Activated T-cell treated with anti-CD3 and anti-CD28 coated beads for 48 hours (primary cell): ENCODE measurements around the gene KCNMB3.
"Not testable (repeated sequence)": the region's sequence is repeated elsewhere in the genome, so short reads cannot be mapped to it uniquely, and the experiment has no call there.

Experiments used
- DNase-seq: peaks from one replicate; pipeline ENCODE4 v3.0.0-alpha.2; 2020; ENCODE audit warnings: low read depth

The KCNMB3 gene

DNA sequence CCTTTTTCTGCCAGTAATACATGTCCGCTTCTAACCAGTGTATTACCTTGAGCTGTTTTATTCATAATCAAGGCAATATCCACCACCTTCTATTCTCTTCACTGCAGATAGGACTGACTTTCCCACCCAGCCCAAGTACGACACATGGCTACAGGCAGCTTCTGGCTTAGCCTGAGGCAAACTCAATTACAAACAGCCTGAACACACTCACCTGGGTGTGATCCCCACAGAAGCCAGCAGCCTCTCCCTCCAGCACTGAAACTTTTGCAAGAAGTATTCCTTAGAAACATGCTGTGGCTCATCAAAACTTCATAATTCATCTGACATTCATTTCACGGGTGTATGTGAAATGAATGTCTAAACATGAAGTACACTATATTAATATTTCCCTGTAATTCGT, 13.5 kb upstream of the KCNMB3 start:
- DNase-seq, result no peak

DNA sequence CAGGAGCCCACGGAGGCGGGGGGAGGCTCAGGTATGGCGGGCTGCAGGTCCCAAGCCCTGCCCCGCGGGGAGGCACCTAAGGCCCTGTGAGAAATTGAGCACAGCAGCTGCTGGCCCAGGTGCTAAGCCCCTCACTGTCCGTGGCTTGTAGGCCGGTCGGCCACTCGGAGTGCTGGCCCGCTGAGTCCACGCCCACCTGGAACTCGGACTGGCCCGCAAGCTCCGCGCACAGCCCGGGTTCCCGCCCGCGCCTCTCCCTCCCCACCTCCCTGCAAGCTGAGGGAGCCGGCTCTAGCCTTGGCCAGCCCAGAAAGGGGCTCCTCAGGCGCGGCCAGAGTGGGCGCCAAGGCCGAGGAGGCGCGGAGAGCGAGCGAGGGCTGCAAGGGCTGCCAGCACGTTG, 12.2 kb upstream of the KCNMB3 start:
- DNase-seq, result no peak

GRCh38 chr3:179260949-179261765, 10.2 kb upstream of the KCNMB3 start:
- peak; percentile 65 for DNase-seq

GRCh38 chr3:179259959-179260756, 9.2 kb upstream of the KCNMB3 start:
- DNase-seq, result peak; percentile 4

DNA sequence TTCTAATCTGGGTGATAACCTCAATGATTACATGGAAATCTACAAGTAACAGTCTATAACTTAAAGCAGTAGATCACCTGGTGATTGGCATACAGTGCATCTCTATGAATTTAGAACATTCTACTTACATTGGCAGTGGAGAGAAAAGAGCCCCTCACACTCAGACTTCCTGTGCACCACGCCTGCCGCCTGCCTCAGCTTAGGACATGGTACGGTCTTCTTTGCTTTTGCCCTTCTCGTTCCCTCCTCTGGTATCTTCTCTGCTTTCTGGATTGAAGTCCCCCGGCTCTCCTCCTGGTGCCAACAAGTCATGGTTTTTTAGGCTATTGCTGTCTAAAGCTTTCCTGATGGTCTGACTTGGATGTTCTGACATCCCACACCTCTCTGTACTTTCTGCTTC, 7.9 kb upstream of the KCNMB3 start:
- DNase-seq, result no peak

GRCh38 chr3:179257742-179258141, 6.8 kb upstream of the KCNMB3 start:
- DNase-seq, result not testable (repeated sequence)

DNA sequence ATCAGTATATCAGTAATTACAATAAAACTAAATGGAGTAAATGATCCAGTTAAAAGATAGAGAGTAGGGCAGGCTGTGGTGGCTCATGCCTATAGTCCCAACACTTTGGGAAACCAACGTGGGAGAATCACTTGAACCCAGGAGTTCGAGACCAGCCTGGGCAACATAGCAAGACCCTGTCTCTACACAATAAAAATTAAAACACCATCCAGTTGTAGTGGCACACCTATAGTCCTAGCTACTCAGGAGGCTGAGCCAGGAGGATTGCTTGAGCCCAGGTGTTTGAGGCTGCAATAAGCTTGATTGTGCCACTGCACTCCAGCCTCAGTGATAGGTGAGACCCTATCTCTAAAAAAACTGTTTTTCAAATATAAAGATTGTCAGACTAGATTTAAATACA, 5.9 kb upstream of the KCNMB3 start:
- no peak for DNase-seq

- no peak for DNase-seq
Measured at GRCh38 chr3:179247289-179248015, 3.5 kb downstream of the KCNMB3 start.

DNA sequence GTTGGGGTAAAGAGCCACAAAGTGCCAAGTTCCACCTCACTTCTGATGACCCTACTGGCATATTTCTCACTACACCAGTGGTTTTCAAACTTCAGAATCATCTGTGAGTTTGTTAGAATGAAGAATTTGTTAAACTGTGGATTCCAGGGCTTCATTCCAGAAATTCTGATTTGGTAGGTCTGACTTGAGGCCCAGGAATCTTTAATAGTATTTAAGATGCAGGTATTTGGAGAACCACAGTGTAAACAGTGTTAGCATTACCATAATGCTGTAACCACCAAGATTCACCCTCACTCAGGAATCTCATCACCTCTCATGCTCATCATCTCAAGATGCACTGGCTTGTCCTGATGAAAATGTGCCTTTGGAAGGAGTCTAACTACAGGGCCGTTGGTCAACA, 6.0 kb downstream of the KCNMB3 start:
- DNase-seq, result no peak

GRCh38 chr3:179242859-179243258, 8.1 kb downstream of the KCNMB3 start:
- DNase-seq, result not testable (repeated sequence)

- DNase-seq, result not testable (repeated sequence)
Measured at GRCh38 chr3:179240299-179240698, 10.6 kb downstream of the KCNMB3 start.

- DNase-seq, result no peak
Measured at GRCh38 chr3:179236669-179237301, 14.1 kb downstream of the KCNMB3 start.

DNA sequence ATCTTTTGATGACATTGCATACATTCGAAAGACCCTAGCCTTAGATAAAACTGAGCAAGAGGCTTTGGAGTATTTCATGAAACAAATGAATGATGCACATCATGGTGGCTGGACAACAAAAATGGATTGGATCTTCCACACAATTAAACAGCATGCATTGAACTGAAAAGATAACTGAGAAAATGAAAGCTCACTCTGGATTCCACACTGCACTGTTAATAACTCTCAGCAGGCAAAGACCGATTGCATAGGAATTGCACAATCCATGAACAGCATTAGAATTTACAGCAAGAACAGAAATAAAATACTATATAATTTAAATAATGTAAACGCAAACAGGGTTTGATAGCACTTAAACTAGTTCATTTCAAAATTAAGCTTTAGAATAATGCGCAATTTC, 16.7 kb downstream of the KCNMB3 start:
- no peak for DNase-seq

GRCh38 chr3:179233043-179233442, 17.9 kb downstream of the KCNMB3 start:
- no peak for DNase-seq

- DNase-seq, result no peak
Measured at GRCh38 chr3:179229177-179229576, 21.7 kb downstream of the KCNMB3 start.

DNA sequence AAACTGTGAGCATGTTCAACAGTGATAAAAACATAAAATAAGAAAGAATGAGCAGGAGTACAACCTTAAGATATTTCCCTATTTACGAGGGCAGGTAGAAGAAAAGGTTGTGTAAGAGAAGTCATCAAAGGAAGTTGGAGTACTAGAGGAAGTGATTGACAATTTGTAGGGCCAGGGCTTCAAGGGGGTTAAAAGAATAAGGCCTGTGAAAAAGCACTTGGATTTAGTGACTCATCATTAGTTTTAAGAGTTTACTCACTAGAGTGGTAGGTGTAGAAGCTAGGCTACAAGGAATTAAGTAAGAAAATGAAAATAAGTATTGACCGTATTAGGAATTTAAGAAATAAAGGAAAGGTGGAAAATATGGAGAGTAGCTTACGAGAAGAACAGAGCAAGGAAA, 23.6 kb downstream of the KCNMB3 start:
- DNase-seq, result no peak

- DNase-seq, result no peak
Measured at GRCh38 chr3:179224584-179224983, 26.3 kb downstream of the KCNMB3 start.

DNA sequence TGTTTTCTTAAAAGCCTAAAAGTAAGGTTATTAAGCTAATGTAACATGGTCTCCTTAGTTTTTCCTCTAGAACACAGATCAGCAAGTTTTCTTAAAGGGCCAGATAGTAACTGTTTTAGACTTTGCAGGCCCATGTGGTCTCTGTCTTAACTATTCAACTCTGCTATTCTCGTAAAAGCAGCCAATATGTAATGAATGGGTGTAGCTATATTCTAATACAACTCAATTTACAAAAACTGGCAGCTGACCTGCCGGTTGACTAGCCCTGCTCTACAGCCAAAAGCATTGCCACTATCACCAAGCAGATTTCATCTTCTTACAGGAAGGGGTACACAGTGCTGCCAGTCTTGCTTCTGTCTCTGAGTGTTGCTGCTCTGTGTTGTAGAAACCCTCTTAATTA, 27.4 kb downstream of the KCNMB3 start:
- DNase-seq, result no peak

GRCh38 chr3:179218213-179218612, 32.7 kb downstream of the KCNMB3 start:
- DNase-seq, result not testable (repeated sequence)

GRCh38 chr3:179215550-179215949, 35.4 kb downstream of the KCNMB3 start:
- not testable (repeated sequence) for DNase-seq

DNA sequence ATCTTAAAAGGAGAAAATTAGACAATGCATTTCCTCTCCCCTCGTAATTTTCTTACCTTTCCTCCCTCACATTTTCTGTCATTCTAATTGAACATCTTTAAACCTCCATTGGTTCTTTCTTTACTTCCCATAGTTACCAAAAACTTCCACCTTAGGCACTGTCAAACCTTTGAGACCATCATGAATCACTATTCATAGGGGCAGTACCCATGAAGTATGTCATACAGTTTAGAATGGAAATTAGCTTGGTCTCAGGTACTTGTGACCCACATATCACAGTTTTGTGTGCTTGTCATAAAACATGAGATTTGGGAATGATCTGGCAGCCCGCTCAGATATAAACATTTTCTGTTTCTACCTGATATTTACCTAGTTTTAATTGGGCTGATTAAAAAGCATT, 50.1 kb downstream of the KCNMB3 start:
- DNase-seq, result no peak

GRCh38 chr3:179196700-179197099, 54.2 kb downstream of the KCNMB3 start:
- DNase-seq, result no peak
